ENCODE measurements around the gene CCDC80. TPM values are rescaled to one million over a fixed set of nuclear protein-coding genes. Genes with fewer than 3 reads are reported as not detected.

CCDC80 gene
- total and polyA plus RNA-seq, 7 donors: 1.3 to 53.5 (median 12.2) TPM

GRCh38 chr3:112644453-112644852, 3.5 kb upstream of the CCDC80 start:
- Histone ChIP-seq H3K4me1 (peaks cover 18% of the 10 kb centered on the region), H3K27ac (no peak overlapping the region), H3K4me3 (no peak overlapping the region), H3K36me3 (ENCODE audit: insufficient read depth in 1 of 2, low read depth in 1 of 2) (no peaks in the 10 kb centered on the region), H3K9me3 (no peaks in the 10 kb centered on the region), H3K27me3 (ENCODE audit: insufficient read depth in 3 of 3, low read length in 2 of 3) (no peaks in the 10 kb centered on the region)
- TF ChIP-seq CTCF (IDR thresholded peaks at IDR 0.05): no peak
- 94 to 97% (median 95%) methylated on average over 4 of the region's 4 CpGs for WGBS, 3 donors
- DNase-seq (no peak), ATAC-seq (no peak)
- intact Hi-C loops (cut with DNase I): loop anchor here in 1 of 2 donors (5.0 kb wide), 2 partner anchors 173 to 338 kb away; no protein-coding TSS in a partner anchor

GRCh38 chr3:112643621-112644240, 2.8 kb upstream of the CCDC80 start:
- H3K27ac ChIP-seq: no peak overlapping the region
- H3K4me1 ChIP-seq: peaks cover 18% of the 10 kb centered on the region
- H3K9me3 ChIP-seq: no peaks in the 10 kb centered on the region
- no peaks in the 10 kb centered on the region for H3K36me3 ChIP-seq (ENCODE audit: insufficient read depth in 1 of 2, low read depth in 1 of 2)
- WGBS, 3 donors: 84 to 88% (median 84%) methylated on average over 3 of the region's 3 CpGs
- intact Hi-C loops (cut with DNase I): loop anchor here (2.0 to 5.0 kb wide), 4 partner anchors 171 to 339 kb away; no protein-coding TSS in a partner anchor
- no peak for TF ChIP-seq CTCF (IDR thresholded peaks at IDR 0.05)
- no peak overlapping the region for H3K4me3 ChIP-seq
- ATAC-seq (no peak), DNase-seq (no peak)
- H3K27me3 ChIP-seq (ENCODE audit: insufficient read depth in 3 of 3, low read length in 2 of 3): no peaks in the 10 kb centered on the region

GRCh38 chr3:112642912-112643506, 2.1 kb upstream of the CCDC80 start:
- no peaks in the 10 kb centered on the region for H3K9me3 ChIP-seq
- no peaks in the 10 kb centered on the region for H3K27me3 ChIP-seq (ENCODE audit: insufficient read depth in 3 of 3, low read length in 2 of 3)
- TF ChIP-seq CTCF (IDR thresholded peaks at IDR 0.05): peak; percentile 72
- peak overlapping the region; percentile 31 for H3K4me3 ChIP-seq
- H3K4me1 ChIP-seq: peaks cover 18% of the 10 kb centered on the region
- peak; percentile 79 to 89 (median 83) for ATAC-seq
- DNase-seq: peak; percentile 78 to 80
- 7 to 10% (median 10%) methylated on average over 10 of the region's 10 CpGs for WGBS, 3 donors
- H3K36me3 ChIP-seq (ENCODE audit: insufficient read depth in 1 of 2, low read depth in 1 of 2): no peaks in the 10 kb centered on the region
- intact Hi-C loops (cut with DNase I): loop anchor here (2.0 to 5.0 kb wide), 4 partner anchors 172 to 339 kb away; no protein-coding TSS in a partner anchor
- no peak overlapping the region for H3K27ac ChIP-seq

DNA sequence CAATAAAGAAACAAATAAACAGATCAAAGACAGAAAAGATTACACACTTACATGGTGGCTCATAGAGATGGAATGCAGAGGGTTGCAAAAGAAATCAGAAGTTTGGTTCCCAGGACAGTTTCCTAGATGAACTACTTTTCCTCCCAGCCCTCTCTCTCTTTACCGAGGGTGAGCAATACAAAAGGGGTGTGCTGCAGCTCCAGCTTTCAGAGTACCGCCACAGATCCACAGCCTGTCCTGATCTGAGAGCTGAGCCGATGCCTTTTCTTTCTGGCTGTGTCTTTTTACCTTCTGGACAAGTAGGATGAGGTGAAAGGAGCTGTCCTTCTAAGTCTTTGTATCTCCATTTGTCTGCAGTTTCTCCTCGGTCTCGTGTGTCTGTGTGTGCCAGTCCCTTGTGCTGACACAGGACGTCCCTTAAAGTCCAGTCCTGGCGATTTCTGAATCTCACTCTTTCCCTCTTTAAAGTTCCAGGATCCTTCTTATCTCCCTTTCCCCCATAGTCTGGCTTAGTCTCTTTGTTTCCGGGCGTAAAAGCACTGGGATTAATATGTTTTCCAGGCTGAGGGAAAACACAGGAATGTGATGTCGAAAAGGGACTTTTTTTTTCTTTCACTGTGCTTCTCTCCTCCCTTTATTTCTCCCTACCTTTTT, 540 bp downstream of the CCDC80 start:
- H3K36me3 ChIP-seq (ENCODE audit: insufficient read depth in 1 of 2, low read depth in 1 of 2): no peaks in the 10 kb centered on the region
- intact Hi-C loops (cut with DNase I): loop anchor here in 1 of 2 donors (5.0 kb wide), 2 partner anchors 177 to 342 kb away; no protein-coding TSS in a partner anchor
- peaks cover 6% of the 10 kb centered on the region for H3K4me1 ChIP-seq
- DNase-seq (no peak), ATAC-seq (peak in 3 of 4 donors; percentile 45 to 55 (median 45))
- TF ChIP-seq CTCF (IDR thresholded peaks at IDR 0.05): no peak
- peak overlapping the region; percentile 44 for H3K27ac ChIP-seq
- H3K4me3 ChIP-seq: peak overlapping the region; percentile 54
- no peaks in the 10 kb centered on the region for H3K27me3 ChIP-seq (ENCODE audit: insufficient read depth in 3 of 3, low read length in 2 of 3)
- WGBS, 3 donors: 2 to 8% (median 4%) methylated on average over 10 of the region's 10 CpGs
- no peaks in the 10 kb centered on the region for H3K9me3 ChIP-seq
